ENCODE results near the gene NOTUM. TPM values are rescaled to one million over a fixed set of nuclear protein-coding genes. Genes with fewer than 3 reads are reported as not detected.
"Not testable (repeated sequence)": the region's sequence is repeated elsewhere in the genome, so short reads cannot be mapped to it uniquely, and the experiment has no call there.

NOTUM gene
- polyA plus RNA-seq, 3 donors, result 1.3 to 2.1 (median 2.0) TPM

- DNase-seq (ENCODE audit: low read depth in 3 of 3, low spot score in 2 of 3), result no peak
Measured at GRCh38 chr17:81958633-81959342, 2.2 kb downstream of the NOTUM start.

GRCh38 chr17:81957691-81958432 lies 3.1 kb downstream of the NOTUM start:
- no peak for DNase-seq (ENCODE audit: low read depth in 3 of 3, low spot score in 2 of 3)

- DNase-seq (ENCODE audit: low read depth in 3 of 3, low spot score in 2 of 3), result no peak
Measured at GRCh38 chr17:81956607-81957589, 4.1 kb downstream of the NOTUM start.

- no peak for DNase-seq (ENCODE audit: low read depth in 3 of 3, low spot score in 2 of 3)
Measured at GRCh38 chr17:81955756-81956544, 5.0 kb downstream of the NOTUM start.

- DNase-seq (ENCODE audit: low read depth in 3 of 3, low spot score in 2 of 3), result no peak
Measured at GRCh38 chr17:81955058-81955681, 5.8 kb downstream of the NOTUM start.

- no peak for DNase-seq (ENCODE audit: low read depth in 3 of 3, low spot score in 2 of 3)
Measured at GRCh38 chr17:81954131-81955057, 6.6 kb downstream of the NOTUM start.

- not testable (repeated sequence) for DNase-seq (ENCODE audit: low read depth in 3 of 3, low spot score in 2 of 3)
Measured at GRCh38 chr17:81953443-81953842, 7.5 kb downstream of the NOTUM start.

GRCh38 chr17:81952792-81953228 lies 8.2 kb downstream of the NOTUM start:
- DNase-seq (ENCODE audit: low read depth in 3 of 3, low spot score in 2 of 3), result no peak

GRCh38 chr17:81951785-81952684 lies 9.0 kb downstream of the NOTUM start:
- DNase-seq (ENCODE audit: low read depth in 3 of 3, low spot score in 2 of 3), result no peak

GRCh38 chr17:81950501-81950900 lies 10.5 kb downstream of the NOTUM start:
- DNase-seq (ENCODE audit: low read depth in 3 of 3, low spot score in 2 of 3), result no peak

- no peak for DNase-seq (ENCODE audit: low read depth in 3 of 3, low spot score in 2 of 3)
Measured at GRCh38 chr17:81948635-81949378, 12.2 kb downstream of the NOTUM start.

GRCh38 chr17:81947189-81947588 lies 13.8 kb downstream of the NOTUM start, which contains the start of gene MYADML2:
Gene MYADML2, minus strand, starts transcription at chr17:81947233. Its CDS starts 5,492 bp downstream, at chr17:81941741.
- no peak for DNase-seq (ENCODE audit: low read depth in 3 of 3, low spot score in 2 of 3)

- no peak for DNase-seq (ENCODE audit: low read depth in 3 of 3, low spot score in 2 of 3)
Measured at GRCh38 chr17:81944858-81945257, 16.1 kb downstream of the NOTUM start.

GRCh38 chr17:81942167-81942553 lies 18.8 kb downstream of the NOTUM start:
- DNase-seq (ENCODE audit: low read depth in 3 of 3, low spot score in 2 of 3), result no peak

- no peak for DNase-seq (ENCODE audit: low read depth in 3 of 3, low spot score in 2 of 3)
Measured at GRCh38 chr17:81941484-81942166, 19.4 kb downstream of the NOTUM start.
